ENCODE data around the gene FTO.

Gene FTO

GRCh38 chr16:53908731-53909130 lies 204.8 kb downstream of the FTO start:
- no peak for DNase-seq

- no peak for DNase-seq
Observed at GRCh38 chr16:53910990-53911389, 207.0 kb downstream of the FTO start.

- no peak for DNase-seq
Observed at GRCh38 chr16:53911513-53911912, 207.6 kb downstream of the FTO start.

- DNase-seq: no peak
Observed at GRCh38 chr16:53912155-53912554, 208.2 kb downstream of the FTO start.

DNA sequence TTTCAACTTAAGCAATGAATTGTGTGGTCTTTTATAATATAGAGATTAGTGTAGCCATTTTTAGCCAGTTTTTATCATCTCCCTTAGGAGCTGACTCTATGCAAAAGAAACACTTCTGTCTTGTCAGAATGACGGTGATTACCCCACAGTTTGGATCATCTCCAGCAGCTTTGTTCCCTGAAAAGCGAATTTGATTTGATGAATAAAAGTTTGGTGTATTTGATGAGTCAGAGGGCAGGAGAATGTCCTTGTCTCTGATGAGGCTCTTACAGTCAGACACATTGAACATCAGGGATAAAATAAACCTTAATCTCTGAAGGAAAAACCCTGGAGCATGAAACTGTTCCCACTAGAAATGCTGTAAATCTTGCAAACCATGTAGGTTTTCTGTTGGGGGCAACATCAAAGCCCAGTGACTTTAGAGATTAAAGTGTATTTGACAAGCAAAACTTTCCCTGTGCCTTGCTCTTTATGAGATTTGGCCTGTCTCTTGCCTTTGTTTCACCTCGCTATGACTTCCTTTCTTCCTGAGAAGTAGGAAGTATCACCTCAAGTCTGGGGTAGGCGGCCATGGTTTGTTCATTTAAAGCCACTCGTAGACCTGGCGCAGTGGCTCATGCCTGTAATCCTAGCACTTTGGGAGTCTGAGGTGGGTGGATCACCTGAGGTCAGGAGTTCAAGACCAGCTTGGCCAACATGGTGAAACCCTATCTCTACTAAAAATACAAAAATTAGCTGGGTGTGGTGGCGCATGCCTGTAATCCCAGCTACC lies 209.3 kb downstream of the FTO start:
- no peak for DNase-seq

- DNase-seq: no peak
Observed at GRCh38 chr16:53913920-53914319, 210.0 kb downstream of the FTO start.

- no peak for DNase-seq
Observed at GRCh38 chr16:53914736-53915135, 210.8 kb downstream of the FTO start.

GRCh38 chr16:53915452-53916160 lies 211.7 kb downstream of the FTO start:
- no peak for DNase-seq

DNA sequence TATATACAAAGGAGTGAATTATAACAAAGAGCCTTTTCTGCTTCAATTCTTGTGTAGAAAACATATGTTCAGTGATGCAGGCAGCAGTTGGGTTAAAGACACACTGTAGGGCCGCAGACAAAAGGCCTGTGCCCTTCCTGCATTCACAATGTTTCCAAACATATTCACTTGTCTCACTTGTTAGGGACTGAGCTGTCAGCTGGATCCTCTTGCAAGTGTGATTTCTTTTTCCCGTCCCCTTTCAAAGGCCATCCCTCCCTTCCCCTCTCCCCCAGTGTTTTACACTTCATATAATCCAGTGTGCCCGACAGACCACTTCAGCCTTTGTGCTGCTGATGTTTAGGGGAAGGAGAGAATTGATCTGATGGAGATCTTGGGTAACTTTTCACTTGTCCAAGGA lies 217.0 kb downstream of the FTO start:
- DNase-seq: no peak

- no peak for DNase-seq
Observed at GRCh38 chr16:53922067-53922806, 218.3 kb downstream of the FTO start.

GRCh38 chr16:53922807-53923571 lies 219.0 kb downstream of the FTO start:
- DNase-seq: no peak

DNA sequence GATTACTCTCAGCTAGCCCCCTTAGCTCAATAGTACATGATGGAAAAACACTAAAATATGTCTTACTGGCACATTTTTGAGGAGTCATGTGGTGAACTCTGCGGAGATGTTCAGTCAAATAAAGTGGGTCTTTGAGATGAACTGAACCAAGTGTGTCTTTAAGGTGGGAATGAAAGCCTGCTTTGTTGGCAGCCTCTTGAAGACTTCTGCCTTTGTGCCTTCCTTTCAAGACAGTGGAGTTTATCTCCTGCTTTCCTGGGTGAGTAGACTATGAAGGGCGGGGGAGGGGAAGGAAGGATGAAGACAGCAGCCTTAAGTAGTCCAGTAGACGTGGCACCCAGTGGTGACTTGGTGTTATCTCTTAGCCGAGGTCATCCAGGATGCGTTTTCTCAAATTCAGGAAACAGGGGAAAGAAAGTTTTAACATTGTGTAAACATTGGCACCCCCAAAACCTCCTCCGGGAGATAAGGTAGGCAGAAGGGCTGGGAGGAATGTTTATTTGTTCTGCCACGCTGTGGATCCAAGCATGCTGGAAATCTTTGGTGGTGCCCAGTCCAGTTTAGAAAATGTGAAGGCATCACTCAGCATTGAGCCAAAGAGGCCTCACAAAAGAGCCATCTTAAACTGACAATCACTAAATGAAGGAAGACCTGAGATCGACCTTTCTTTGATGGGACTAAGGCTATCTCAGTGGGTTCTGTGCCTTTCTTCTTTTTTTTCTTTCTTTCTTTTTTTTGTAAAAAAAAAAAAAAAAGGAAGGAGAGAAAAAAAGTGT lies 220.6 kb downstream of the FTO start:
- no peak for DNase-seq

DNA sequence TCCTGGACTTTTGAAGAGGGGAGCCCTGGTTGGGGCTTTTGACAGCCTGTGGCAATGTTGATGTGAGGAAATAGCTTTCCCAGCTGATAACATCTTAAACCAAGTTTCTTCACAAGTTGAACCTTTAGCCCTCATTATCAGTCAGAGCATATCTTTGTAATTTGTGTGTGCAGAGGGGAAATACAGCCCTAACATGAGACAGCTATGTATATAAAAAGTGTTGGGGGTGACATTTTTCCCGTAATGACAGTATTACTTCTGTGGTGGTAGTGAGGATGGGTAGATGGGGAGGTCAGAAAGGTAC lies 221.1 kb downstream of the FTO start:
- DNase-seq: no peak

DNA sequence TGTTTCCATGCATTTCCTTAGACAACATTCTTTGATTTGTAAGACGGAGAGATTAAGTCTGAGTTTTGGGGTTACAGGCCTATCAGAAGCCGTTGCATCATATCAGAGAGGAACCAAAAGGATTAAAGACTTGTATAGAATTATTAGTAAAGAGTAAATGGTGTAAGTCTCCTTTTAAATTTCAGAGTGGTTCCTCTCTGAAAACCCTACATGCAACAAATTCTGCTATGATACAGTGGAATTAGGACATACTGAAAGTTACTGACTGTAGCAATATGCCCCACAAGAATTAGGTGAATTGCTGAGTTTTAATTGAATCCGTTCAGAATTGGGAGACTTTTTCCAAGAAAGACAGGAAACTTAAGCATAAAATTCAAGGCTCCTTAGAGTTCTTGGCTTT lies 221.6 kb downstream of the FTO start:
- no peak for DNase-seq

- no peak for DNase-seq
Observed at GRCh38 chr16:53926209-53926608, 222.3 kb downstream of the FTO start.

- DNase-seq: no peak
Observed at GRCh38 chr16:53932975-53933374, 229.0 kb downstream of the FTO start.

- DNase-seq: no peak
Observed at GRCh38 chr16:53933407-53933806, 229.5 kb downstream of the FTO start.

GRCh38 chr16:53936052-53936451 lies 232.1 kb downstream of the FTO start:
- no peak for DNase-seq

DNA sequence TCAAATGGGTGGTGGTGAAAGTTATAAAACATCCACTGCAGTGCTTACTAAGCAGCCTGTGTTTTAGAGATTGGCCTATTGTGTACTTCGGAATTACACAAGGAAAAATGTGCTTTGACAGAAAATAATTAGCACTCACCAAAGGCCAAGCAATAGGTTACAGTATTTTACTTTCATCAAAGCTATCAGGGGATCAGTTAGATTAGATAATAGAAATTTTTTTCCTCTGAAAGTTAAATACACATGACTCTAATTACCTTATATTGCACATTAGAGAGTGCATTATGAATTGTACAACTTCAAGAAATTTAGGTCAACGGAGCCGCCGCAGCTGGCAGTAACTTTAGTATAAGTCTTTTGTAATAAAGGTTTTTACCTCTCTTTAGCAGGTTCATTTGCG lies 232.6 kb downstream of the FTO start:
- DNase-seq: no peak

DNA sequence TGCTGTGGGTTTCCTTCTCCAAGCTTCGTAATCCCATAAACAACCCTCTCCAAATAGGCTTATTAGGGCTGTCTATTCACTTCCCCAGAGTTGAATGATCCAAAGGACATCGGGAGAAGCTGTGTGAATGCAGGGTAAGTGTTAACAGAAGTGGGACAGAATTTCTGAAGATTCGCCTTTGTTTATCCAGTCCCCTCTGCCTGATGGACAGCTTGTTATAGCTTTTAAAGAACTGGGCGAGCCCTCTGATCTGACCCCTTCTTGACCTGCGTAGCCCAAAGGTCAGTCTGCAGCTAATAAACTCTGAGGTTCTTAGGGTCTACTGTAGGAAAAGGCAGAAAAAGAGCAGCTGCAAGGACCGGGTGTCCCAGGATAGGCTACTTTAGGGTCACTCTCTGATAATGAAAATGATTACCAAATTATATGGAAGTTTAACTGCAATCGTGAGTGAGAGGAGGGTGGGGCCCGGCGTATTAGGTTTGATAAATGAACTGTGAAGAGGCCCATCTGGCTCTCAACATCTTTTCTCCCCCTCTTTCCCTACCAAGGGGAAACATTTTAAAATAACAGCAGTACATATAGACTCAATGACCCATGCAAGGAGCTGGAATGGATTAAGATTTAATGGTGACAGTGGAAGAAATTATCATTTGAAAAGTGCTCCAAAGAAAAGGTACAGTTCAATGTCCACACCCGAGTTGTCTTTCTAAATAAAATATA lies 233.4 kb downstream of the FTO start:
- no peak for DNase-seq

GRCh38 chr16:53944025-53944424 lies 240.1 kb downstream of the FTO start:
- no peak for DNase-seq

DNA sequence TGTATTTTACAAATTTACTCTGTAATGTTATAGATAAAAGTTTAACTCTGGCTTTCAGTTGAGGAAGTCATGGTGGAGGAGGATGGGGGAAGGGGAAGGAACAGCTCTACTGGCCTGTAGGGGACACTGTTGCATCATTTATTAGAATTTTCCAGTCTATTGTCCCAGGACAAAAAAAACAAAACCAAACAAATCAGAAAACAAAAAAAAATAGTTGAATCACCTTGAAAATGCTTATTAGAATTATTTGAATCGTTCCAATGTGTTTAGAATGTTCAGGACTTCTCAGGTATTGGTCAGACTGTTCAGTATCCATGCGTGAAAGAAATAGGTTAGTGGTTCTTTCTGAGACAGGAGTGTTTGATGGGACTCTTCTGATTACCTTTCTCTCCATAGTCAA lies 242.0 kb downstream of the FTO start:
- no peak for DNase-seq

Measured in NCI-H2029 treated with DMSO at 0.1 percent for 48 hours (cell line).